WTC11 (cell line): ENCODE measurements around the gene AMMECR1. TPM values are rescaled to one million over a fixed set of nuclear protein-coding genes. Genes with fewer than 3 reads are reported as not detected.

Experiments
- ATAC-seq: fragments of 200-7000 bp; cut with Tn5 transposase; 2 replicates; pipeline ENCODE4 v1.10.0; 2021; ENCODE audit warnings: mild to moderate bottlenecking, moderate library complexity
- CTCF ChIA-PET: fragments of 300-600 bp; sonication (Branson Sonifier 250); formaldehyde crosslinking; loops from one replicate; lab custom pipeline; 2021; ENCODE audit warnings: antibody characterized with exemption; lab: Charles Lee
- POLR2A ChIA-PET: fragments of 350-600 bp; sonication (Branson Sonifier 250); formaldehyde crosslinking; loops from one replicate; lab custom pipeline; 2021; ENCODE audit warnings: antibody characterized with exemption; lab: Charles Lee
- DNase-seq: peaks from one replicate; pipeline ENCODE4 v3.0.0; 2021; ENCODE audit warnings: low spot score
- H3K27ac Mint-ChIP-seq: 2 replicates; pipeline ENCODE4 v1.8.0; 2021; ENCODE audit warnings: mixed read lengths
- H3K27me3 Mint-ChIP-seq: 2 replicates; pipeline ENCODE4 v1.8.0; 2021; ENCODE audit warnings: low read depth, mild to moderate bottlenecking, moderate library complexity, mixed read lengths
- H3K36me3 Mint-ChIP-seq: 2 replicates; pipeline ENCODE4 v1.8.0; 2021; ENCODE audit warnings: mixed read lengths
- H3K4me1 Mint-ChIP-seq: 2 replicates; pipeline ENCODE4 v1.8.0; 2022; ENCODE audit warnings: mixed read lengths
- H3K4me3 Mint-ChIP-seq: 2 replicates; pipeline ENCODE4 v1.8.0; 2021; ENCODE audit warnings: mild to moderate bottlenecking, moderate library complexity, mixed read lengths
- H3K9me3 Mint-ChIP-seq: 2 replicates; pipeline ENCODE4 v1.8.0; 2021; ENCODE audit warnings: mixed read lengths
- AR ChIP-seq: fragments of 250-450 bp; sonication (Bioruptor Pico); IDR thresholded peaks from 2 replicates; pipeline ENCODE4 v1.9.0; 2021; ENCODE audit warnings: mild to moderate bottlenecking
- ATF3 ChIP-seq: sonication (generic); formaldehyde crosslinking; conservative IDR thresholded peaks from 2 replicates; pipeline ENCODE4 v1.8.1; 2022; ENCODE audit warnings: mild to moderate bottlenecking, missing genetic modification reagents
- CREM ChIP-seq: sonication (generic); formaldehyde crosslinking; IDR thresholded peaks from 2 replicates; pipeline ENCODE4 v1.8.1; 2022; ENCODE audit warnings: mild to moderate bottlenecking, missing genetic modification reagents, moderate library complexity
- CTCF ChIP-seq: fragments of 200-600 bp; IDR thresholded peaks from 2 replicates; pipeline ENCODE4 v1.8.0; 2022; ENCODE audit warnings: antibody characterized with exemption
- ELF4 ChIP-seq: sonication (generic); formaldehyde crosslinking; IDR thresholded peaks from 2 replicates; pipeline ENCODE4 v1.8.1; 2022; ENCODE audit warnings: low read depth, mild to moderate bottlenecking, moderate library complexity, missing genetic modification reagents
- FOXP1 ChIP-seq: sonication (generic); formaldehyde crosslinking; IDR thresholded peaks from 2 replicates; pipeline ENCODE4 v1.8.0; 2022; ENCODE audit warnings: missing genetic modification reagents, mild to moderate bottlenecking, moderate library complexity, borderline replicate concordance
- HMGA2 ChIP-seq: fragments of 250-450 bp; sonication (Bioruptor Pico); IDR thresholded peaks from 2 replicates; pipeline ENCODE4 v1.4.0; 2021; ENCODE audit warnings: mild to moderate bottlenecking, moderate library complexity
- HMGXB4 ChIP-seq: sonication (generic); formaldehyde crosslinking; IDR thresholded peaks from 2 replicates; pipeline ENCODE4 v1.8.1; 2023; ENCODE audit warnings: mild to moderate bottlenecking, moderate library complexity, missing genetic modification reagents
- JUN ChIP-seq: sonication (generic); formaldehyde crosslinking; IDR thresholded peaks from 2 replicates; pipeline ENCODE4 v1.8.0; 2023; ENCODE audit warnings: mild to moderate bottlenecking, missing genetic modification reagents
- NFATC4 ChIP-seq: fragments of 250-450 bp; sonication (Bioruptor Pico); IDR thresholded peaks from 2 replicates; pipeline ENCODE4 v1.9.0; 2021; ENCODE audit warnings: mild to moderate bottlenecking
- PREB ChIP-seq: sonication (generic); formaldehyde crosslinking; IDR thresholded peaks from 2 replicates; pipeline ENCODE4 v1.8.1; 2022; ENCODE audit warnings: mild to moderate bottlenecking, missing genetic modification reagents, moderate library complexity, borderline replicate concordance
- RELA ChIP-seq: sonication (generic); formaldehyde crosslinking; IDR thresholded peaks from 2 replicates; pipeline ENCODE4 v1.8.1; 2022; ENCODE audit warnings: missing genetic modification reagents, mild to moderate bottlenecking, borderline replicate concordance
- SMAD3 ChIP-seq: sonication (generic); formaldehyde crosslinking; IDR thresholded peaks from 2 replicates; pipeline ENCODE4 v1.8.0; 2022; ENCODE audit warnings: missing genetic modification reagents, mild to moderate bottlenecking, borderline replicate concordance
- ZBTB43 ChIP-seq: sonication (generic); formaldehyde crosslinking; IDR thresholded peaks from 2 replicates; pipeline ENCODE4 v1.8.1; 2023; ENCODE audit warnings: mild to moderate bottlenecking, missing genetic modification reagents
- ZNF317 ChIP-seq: sonication (generic); formaldehyde crosslinking; IDR thresholded peaks from 2 replicates; pipeline ENCODE4 v1.8.1; 2023; ENCODE audit warnings: low read depth, mild to moderate bottlenecking, moderate library complexity, missing genetic modification reagents, borderline replicate concordance
- ZNF416 ChIP-seq: fragments of 250-450 bp; sonication (Bioruptor Pico); IDR thresholded peaks from 2 replicates; pipeline ENCODE4 v1.9.0; 2021; ENCODE audit warnings: mild to moderate bottlenecking, inconsistent platforms
- ZNF532 ChIP-seq: fragments of 250-450 bp; sonication (Bioruptor Pico); IDR thresholded peaks from 2 replicates; pipeline ENCODE4 v1.9.0; 2021; ENCODE audit warnings: mild to moderate bottlenecking, borderline replicate concordance
- total RNA-seq: library from RNA; stranded (reverse); gene quantifications from 3 replicates; pipeline ENCODE4 v1.2.3, GENCODE V29; 2021

The AMMECR1 gene
- total RNA-seq, 1 experiment from 2014 or later, result 18.1 TPM

- TF ChIP-seq ZNF532 (CRISPR knock-in tag) (no peak), RELA (CRISPR knock-in tag) (no peak), HMGXB4 (CRISPR knock-in tag) (no peak), FOXP1 (no peak), AR (CRISPR knock-in tag) (no peak), ZNF317 (CRISPR knock-in tag) (no peak), ATF3 (CRISPR knock-in tag) (no peak)
Observed at GRCh38 chrX:110201799-110202198, 116.1 kb downstream of the AMMECR1 start (continued).

GRCh38 chrX:110194977-110195376 lies 122.9 kb downstream of the AMMECR1 start:
- no peak for ATAC-seq

More at GRCh38 chrX:110194977-110195376, 122.9 kb downstream of the AMMECR1 start:
- Mint-ChIP-seq H3K9me3 (no peaks in the 10 kb centered on the region), H3K36me3 (no peaks in the 10 kb centered on the region), H3K4me3 (no peak overlapping the region), H3K27me3 (no peaks in the 10 kb centered on the region), H3K27ac (no peak overlapping the region), H3K4me1 (peaks cover 9% of the 10 kb centered on the region)
- DNase-seq, result no peak
- ChIA-PET POLR2A (interaction anchor here (0.6 kb wide), 1 partner anchor 187 kb away, joined by 3 read pairs; no protein-coding TSS in a partner anchor), CTCF (no interaction called here)
- TF ChIP-seq ZNF416 (no peak), ELF4 (CRISPR knock-in tag) (no peak), HMGA2 (CRISPR knock-in tag) (no peak), SMAD3 (CRISPR knock-in tag) (no peak), CTCF (no peak), NFATC4 (CRISPR knock-in tag) (no peak), ZBTB43 (CRISPR knock-in tag) (no peak), JUN (no peak), CREM (no peak), PREB (CRISPR knock-in tag) (no peak), RELA (CRISPR knock-in tag) (no peak)
